K562 (cell line): Measurements from ENCODE around the gene ANKRD65. TPM values are rescaled to one million over a fixed set of nuclear protein-coding genes. Genes with fewer than 3 reads are reported as not detected.

Experiments
- ATAC-seq: fragments of 200-7000 bp; cut with Tn5 transposase; 3 replicates; pipeline ENCODE4 v1.9.1; 2020; ENCODE audit warnings: moderate library complexity
- BruUV-seq: library from RNA; stranded (reverse); fragments of 400-500 nt; replicated peaks from 2 replicates; lab custom pipeline; 2021; lab: Mats Ljungman, UMichigan
- CTCF ChIA-PET: fragments of 300-600 bp; formaldehyde crosslinking; extraction: SDS; loops from one replicate; lab custom pipeline; 2021; ENCODE audit warnings: low intra/inter-chr PET ratio; lab: Yijun Ruan, JAX
- POLR2A ChIA-PET: fragments of 300-600, 350-650 bp; sonication (Branson Sonifier 250); formaldehyde crosslinking; extraction: SDS; loops from one replicate; lab custom pipeline; 2021; ENCODE audit warnings: antibody characterized with exemption, inconsistent platforms; lab: Yijun Ruan, JAX
- DNase-seq, 4 experiments: peaks; one replicate each; pipeline versions ENCODE4 v3.0.0 to v3.0.0-alpha.2; 2011 to 2018; ENCODE audit warnings: low spot score in 3 of 4, mixed read lengths in 3 of 4; ENCODE audit errors: extremely low read depth in 1 of 4
- FAIRE-seq: peaks from 2 replicates; lab custom pipeline; 2011; peaks lifted over from hg19 to GRCh38; lab: Jason Lieb, UNC
- H2AFZ ChIP-seq: 2 replicates; pipeline ENCODE4 v1.6.0; 2011; ENCODE audit warnings: low read depth, low read length, control low read depth, inconsistent platforms
- H3K27ac ChIP-seq: fragments of 200-600 bp; 3 replicates; pipeline ENCODE4 v1.8.0; 2011; ENCODE audit warnings: low read depth, mild to moderate bottlenecking, control low read depth, inconsistent platforms, low read length, moderate library complexity, mixed read lengths; ENCODE audit errors: extremely low read depth
- H3K27me3 ChIP-seq, 2 experiments: fragments of 300-600 bp in 1 of 2; 2 replicates in 1 of 2; 3 replicates in 1 of 2; pipeline versions ENCODE4 v1.6.0 to v1.8.0; 2011; ENCODE audit warnings: inconsistent platforms in 2 of 2, low read length in 2 of 2, mild to moderate bottlenecking in 1 of 2, mixed read lengths in 1 of 2, moderate library complexity in 1 of 2; ENCODE audit not compliant: control insufficient read depth in 2 of 2, insufficient read depth in 2 of 2
- H3K36me3 ChIP-seq: fragments of 300-600 bp; 3 replicates; pipeline ENCODE4 v1.8.0; 2011; ENCODE audit warnings: mild to moderate bottlenecking, low read length, inconsistent platforms; ENCODE audit not compliant: control insufficient read depth, insufficient read depth
- H3K4me1 ChIP-seq, 2 experiments: fragments of 200-600 bp in 1 of 2; replicated peaks in 1 of 2; 2 replicates in 1 of 2; 3 replicates in 1 of 2; pipeline versions ENCODE4 v1.5.1 to v1.8.0; 2011; ENCODE audit warnings: inconsistent platforms in 2 of 2, low read length in 2 of 2, mild to moderate bottlenecking in 1 of 2, mixed read lengths in 1 of 2, moderate library complexity in 1 of 2; ENCODE audit not compliant: control insufficient read depth in 2 of 2, insufficient read depth in 2 of 2
- H3K4me2 ChIP-seq: 2 replicates; pipeline ENCODE4 v1.6.1; 2011; ENCODE audit warnings: low read length, control low read depth, inconsistent platforms, mixed read lengths; ENCODE audit not compliant: insufficient read depth
- H3K4me3 ChIP-seq: fragments of 200-600 bp; sonication (generic), shearing (Covaris generic); 2 replicates; pipeline ENCODE4 v1.5.1; 2016; ENCODE audit warnings: control low read depth, inconsistent platforms
- H3K79me2 ChIP-seq: fragments of 200-600 bp; 3 replicates; pipeline ENCODE4 v1.8.0; 2011; ENCODE audit warnings: low read length, inconsistent platforms; ENCODE audit not compliant: control insufficient read depth, insufficient read depth
- H3K9ac ChIP-seq, 2 experiments: 2 replicates each; pipeline versions ENCODE4 v1.6.0 to v1.6.1; 2011; ENCODE audit warnings: low read depth in 2 of 2, low read length in 2 of 2, control low read depth in 1 of 2, inconsistent platforms in 1 of 2, mild to moderate bottlenecking in 1 of 2, mixed read lengths in 1 of 2; ENCODE audit not compliant: insufficient read depth in 1 of 2
- H3K9me1 ChIP-seq: one replicate; pipeline ENCODE4 v1.6.0; 2011; ENCODE audit warnings: inconsistent platforms, mild to moderate bottlenecking, low read length, moderate library complexity; ENCODE audit not compliant: control insufficient read depth, insufficient read depth
- H3K9me3 ChIP-seq: replicated peaks from 2 replicates; pipeline ENCODE4 v1.5.1; 2011; ENCODE audit warnings: low read depth, low read length, inconsistent platforms; ENCODE audit not compliant: control insufficient read depth, insufficient read depth
- H4K20me1 ChIP-seq: replicated peaks from 2 replicates; pipeline ENCODE4 v1.6.1; 2011; ENCODE audit warnings: low read length, inconsistent platforms, mixed read lengths; ENCODE audit not compliant: control insufficient read depth, insufficient read depth
- ARID3A ChIP-seq: IDR thresholded peaks from 2 replicates; pipeline ENCODE4 v1.6.1; 2012; ENCODE audit warnings: low read depth, low read length, improper control_type of control experiment, borderline replicate concordance
- E2F3 ChIP-seq: fragments of 250-450 bp; sonication (Bioruptor Pico); IDR thresholded peaks from 2 replicates; pipeline ENCODE4 v1.4.0; 2020; ENCODE audit warnings: mild to moderate bottlenecking
- MAZ ChIP-seq, 2 experiments: fragments of 450-650 bp in 1 of 2; sonication (generic) in 1 of 2; formaldehyde crosslinking; IDR thresholded peaks in 1 of 2; conservative IDR thresholded peaks in 1 of 2; 2 replicates each; pipeline versions ENCODE4 v1.4.0 to v1.5.0; 2020; ENCODE audit warnings: mild to moderate bottlenecking in 1 of 2, missing genetic modification reagents in 1 of 2
- PCBP1 ChIP-seq: fragments of 200-400 bp; formaldehyde crosslinking; IDR thresholded peaks from 2 replicates; pipeline ENCODE4 v1.6.1; 2018; ENCODE audit warnings: mild to moderate bottlenecking, low read depth, low read length; ENCODE audit not compliant: poor library complexity, severe bottlenecking
- RBFOX2 ChIP-seq: fragments of 200-400 bp; formaldehyde crosslinking; IDR thresholded peaks from 2 replicates; pipeline ENCODE4 v1.6.1; 2017; ENCODE audit warnings: low read depth, mild to moderate bottlenecking, low read length, moderate library complexity
- TEAD1 ChIP-seq, 2 experiments: fragments of 450-650 bp in 1 of 2; sonication (generic) in 1 of 2; formaldehyde crosslinking; IDR thresholded peaks; 2 replicates each; pipeline versions ENCODE4 v1.4.0 to v1.8.0; 2020 to 2022; ENCODE audit warnings: mild to moderate bottlenecking in 2 of 2, missing genetic modification reagents in 1 of 2
- USF1 ChIP-seq: sonication (generic); formaldehyde crosslinking; IDR thresholded peaks from 2 replicates; pipeline ENCODE4 v1.9.0; 2022; ENCODE audit warnings: mild to moderate bottlenecking, missing genetic modification reagents
- ZNF347 ChIP-seq: fragments of 450-650 bp; formaldehyde crosslinking; IDR thresholded peaks from 2 replicates; pipeline ENCODE4 v1.4.0; 2020; ENCODE audit warnings: low read depth, mild to moderate bottlenecking, moderate library complexity
- WGBS: fragments of 100-300 bp; shearing (Covaris generic); methylation state at CpG from one replicate; pipeline ENCODE4 v1.1.6; 2016; ENCODE audit warnings: low coverage, mixed read lengths; ENCODE audit not compliant: insufficient coverage; ENCODE audit errors: missing lambda C conversion rate; 5-methylcytosine and 5-hydroxymethylcytosine counted together
- in situ Hi-C: fragments of 300-500 bp; cut with MboI; formaldehyde crosslinking; loops from 4 replicates; pipeline ENCODE4 v1.15.0; 2018; ENCODE audit warnings: inconsistent platforms, mixed read lengths
- intact Hi-C: fragments of 100-400 bp; cut with micrococcal nuclease; formaldehyde crosslinking; loops from 2 replicates; pipeline ENCODE4 v1.14.2; 2022
- polyA plus RNA-seq, 8 experiments: library from polyadenylated mRNA; depleted of rRNA in 4 of 8; stranded (reverse) in 5 of 8; unstranded in 3 of 8; fragments of >200 nt; fragmentation: Nextera tagmentation in 2 of 8; fragmentation: Illumina TruSeq in 1 of 8; extraction: Ambion mirVana in 2 of 8; extraction: Trizol in 1 of 8; gene quantifications; 2 replicates each; pipeline versions ENCODE4 v1.2.1 to v1.2.3, GENCODE V29; 2011 to 2014; ENCODE audit warnings: inconsistent platforms in 1 of 8, missing spikeins in 1 of 8
- total RNA-seq, 7 experiments: library from RNA; depleted of rRNA in 6 of 7; stranded (reverse); fragments of >200 nt in 6 of 7; fragmentation: Illumina TruSeq in 2 of 7; extraction: Trizol in 2 of 7; gene quantifications; 2 replicates each; pipeline versions ENCODE4 v1.2.1 to v1.2.3, GENCODE V29; 2011 to 2021; ENCODE audit warnings: low replicate concordance in 1 of 7

Gene ANKRD65
- total and polyA plus RNA-seq, 9 of the 15 experiments (the other 6 are each of a cell fraction or from before 2014, with no cell fraction given) = not detected

- no peak overlapping the region for H3K27ac ChIP-seq
- peak overlapping the region; percentile 89 for H2AFZ ChIP-seq
- H3K79me2 ChIP-seq = no peaks in the 10 kb centered on the region
- no peak overlapping the region for H3K4me3 ChIP-seq
- CTCF ChIA-PET = interaction anchor here (0.9 kb wide), 1 partner anchor 42 kb away, joined by 3 read pairs; the partner anchor contains the start of gene CCNL2
- FAIRE-seq (no peak), ATAC-seq (no peak), DNase-seq (no peak)
- H3K9me3 ChIP-seq = no peaks in the 10 kb centered on the region
- H3K27me3 ChIP-seq = no peaks in the 10 kb centered on the region
- peak overlapping the region in 1 of 2 experiments; percentile 84; a peak in 2 of 4 replicates for H3K9ac ChIP-seq
- 63% methylated on average over 26 of the region's 26 CpGs for WGBS
- TF ChIP-seq PCBP1 = peak; percentile 2
- peak; percentile 23; the same call in 1 of the 2 replicates for TF ChIP-seq USF1
- TF ChIP-seq ZNF347 = no peak
- 0 out of 4 replicates have a peak, but pooled peaks of 1 of the 2 experiments have one; percentile 23 for TF ChIP-seq TEAD1 (CRISPR knock-in tag; IDR thresholded peaks at IDR 0.05)
- TF ChIP-seq ARID3A = no peak
- TF ChIP-seq E2F3 (CRISPR knock-in tag) = 0 out of 2 replicates have a peak, but pooled peaks have one; percentile 12
- TF ChIP-seq MAZ (CRISPR knock-in tag; conservative IDR thresholded peaks at IDR 0.05 in 1 of 2, IDR thresholded peaks at IDR 0.05 in 1 of 2) = peak in 1 of 2 experiments; percentile 46; a peak in 1 of 4 replicates
- TF ChIP-seq RBFOX2 = peak; percentile 16; the same call in 1 of the 2 replicates
- peaks cover 7 to 77% of the 10 kb centered on the region in 2 experiments for H3K4me1 ChIP-seq
- H3K9me1 ChIP-seq = no peaks in the 10 kb centered on the region
- intact Hi-C loops = loop anchor here (2.0 kb wide), 1 partner anchor 34 kb away; the partner anchor contains the start of gene MRPL20
- POLR2A ChIA-PET = interaction anchor here (0.6 to 2.0 kb wide), 4 partner anchors 15 to 65 kb away, joined by 3 to 5 read pairs (median 4); no protein-coding TSS in a partner anchor
- in situ Hi-C loops = no loop called here
- H4K20me1 ChIP-seq = no peaks in the 10 kb centered on the region
- no TSS peak for BruUV-seq
- peak overlapping the region; percentile 68 for H3K4me2 ChIP-seq
- no peaks in the 10 kb centered on the region for H3K36me3 ChIP-seq
These were observed 19.4 kb upstream of the ANKRD65 start for GRCh38 chr1:1440262-1441001.
